NB4 (cell line): ENCODE measurements around the gene PPP4C.
"Not testable (repeated sequence)": the region's sequence is repeated elsewhere in the genome, so short reads cannot be mapped to it uniquely, and the experiment has no call there.

Source experiments
- CTCF ChIP-seq: IDR thresholded peaks from one replicate; pipeline ENCODE4 v1.5.1; 2012; ENCODE audit warnings: low read depth, low read length
- MAX ChIP-seq: IDR thresholded peaks from 2 replicates; pipeline ENCODE4 v1.6.1; 2011; ENCODE audit warnings: low read depth, low read length
- MYC ChIP-seq: IDR thresholded peaks from 2 replicates; pipeline ENCODE4 v1.6.1; 2011; ENCODE audit warnings: low read depth, low read length
- POLR2A ChIP-seq: IDR thresholded peaks from 2 replicates; pipeline ENCODE4 v1.6.1; 2011; ENCODE audit warnings: mild to moderate bottlenecking; ENCODE audit not compliant: insufficient read length; ENCODE audit errors: extremely low read depth

- TF ChIP-seq CTCF, POLR2A, MYC, MAX: not testable (repeated sequence)
Measured at GRCh38 chr16:30040690-30041089, 35.1 kb upstream of the PPP4C start.
